Renal cortex interstitium (tissue), 11 donors: ENCODE results near the gene PTHLH. TPM values are rescaled to one million over a fixed set of nuclear protein-coding genes. Genes with fewer than 3 reads are reported as not detected.

Source experiments
- DNase-seq, 11 donors: peaks; one replicate each; pipeline ENCODE4 v3.0.0-alpha.2; 2013; ENCODE audit warnings: low read depth in 9 of 11, low spot score in 4 of 11; ENCODE audit errors: extremely low read depth in 1 of 11
- polyA plus RNA-seq, 3 donors: library from polyadenylated mRNA; unstranded; fragments of 120-200 nt; gene quantifications; one replicate each; pipeline ENCODE4 v1.2.1, GENCODE V29; 2013; ENCODE audit not compliant: insufficient read length in 3 of 3

Gene PTHLH
- polyA plus RNA-seq, 3 donors, result 0.81 to 1.2 (median 1.1) TPM

DNA sequence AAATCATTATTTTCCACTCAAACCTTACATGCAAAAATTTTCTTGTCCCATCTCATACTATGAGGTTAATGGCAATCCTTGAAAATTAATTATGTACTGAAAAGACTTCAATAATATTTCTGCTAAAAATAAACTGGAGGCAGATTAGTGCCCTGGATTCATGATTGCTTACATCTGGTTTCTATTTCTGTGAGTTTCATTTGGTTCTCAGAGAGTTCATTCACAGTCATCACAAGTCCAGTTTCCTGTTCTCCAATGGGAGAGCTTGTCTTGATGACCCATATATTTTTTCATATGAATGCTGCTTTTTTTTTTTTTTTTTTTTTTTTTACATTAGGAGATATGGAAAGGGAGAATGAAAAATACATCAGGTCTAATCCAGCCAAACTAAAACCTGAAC lies 6.6 kb upstream of the PTHLH start:
- no peak for DNase-seq

DNA sequence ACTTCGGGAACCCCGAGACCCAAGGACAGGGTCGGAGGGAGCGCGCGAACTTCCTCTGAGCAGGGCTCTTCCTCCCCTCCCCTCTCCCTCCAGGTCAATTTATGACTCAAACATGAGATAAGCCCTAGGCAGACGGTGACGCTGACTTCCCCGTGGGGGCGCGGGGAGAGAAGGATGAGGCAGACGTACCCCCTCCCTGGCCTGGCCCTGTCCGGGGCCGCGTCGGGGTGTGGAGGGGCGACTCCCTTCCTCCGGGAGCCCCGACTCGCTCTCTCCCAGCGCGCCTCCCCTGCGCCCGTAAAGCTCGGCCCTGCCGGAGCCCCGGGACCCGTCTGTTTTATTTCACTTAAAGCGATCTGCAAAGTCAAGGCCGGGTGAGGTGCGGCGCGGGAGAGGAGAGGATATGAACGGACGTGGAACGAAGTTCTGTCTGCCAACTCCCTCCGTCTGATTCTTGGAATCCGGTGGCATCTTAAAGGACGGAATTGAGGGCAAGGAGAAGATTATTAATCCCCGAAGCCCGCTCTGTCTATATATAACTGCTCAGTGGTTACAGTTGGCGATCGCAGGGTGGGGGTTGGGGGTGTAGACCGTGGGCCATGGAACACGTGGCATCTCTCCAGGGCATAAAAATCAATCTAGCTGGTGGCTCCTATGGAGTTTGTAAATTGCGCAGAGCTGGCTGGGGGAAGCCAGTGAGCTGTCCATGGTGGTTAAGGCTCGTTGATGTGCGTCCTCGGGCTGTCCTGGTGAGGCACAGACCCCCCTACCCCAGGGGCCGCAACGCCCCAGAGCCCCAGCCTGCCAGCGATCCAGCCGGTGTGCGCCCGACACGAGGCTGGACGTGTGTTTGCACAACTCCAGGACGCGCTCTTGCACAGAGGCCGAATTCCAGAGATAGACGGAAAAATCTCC lies 2.9 kb upstream of the PTHLH start:
- DNase-seq, result peak in 3 of 11 donors; percentile 46 to 64 (median 61)

DNA sequence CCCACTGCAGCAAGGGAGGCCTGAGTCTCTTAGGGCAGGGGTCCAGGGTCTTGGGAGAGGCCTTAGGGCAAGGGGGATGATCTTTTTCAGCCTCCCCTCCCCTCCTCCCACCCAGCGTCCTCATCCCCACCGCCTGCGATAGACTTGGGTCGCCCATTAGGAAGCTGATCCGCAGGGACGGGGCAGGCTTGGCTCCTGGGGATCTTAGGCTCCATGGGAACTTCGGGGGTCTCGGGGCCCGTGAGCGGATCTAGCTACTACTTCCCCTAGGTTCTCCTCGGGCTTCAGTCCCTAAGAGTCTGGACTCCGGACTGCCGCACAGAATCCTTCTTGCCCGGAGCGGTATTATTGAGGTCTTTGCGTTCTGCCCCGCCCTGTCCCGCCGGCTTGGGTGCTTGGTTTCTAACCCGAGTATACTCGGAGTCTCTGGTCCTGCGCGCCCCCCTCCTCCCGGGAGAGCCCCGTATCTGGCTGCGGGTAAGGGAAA lies 2.2 kb upstream of the PTHLH start:
- no peak for DNase-seq

DNA sequence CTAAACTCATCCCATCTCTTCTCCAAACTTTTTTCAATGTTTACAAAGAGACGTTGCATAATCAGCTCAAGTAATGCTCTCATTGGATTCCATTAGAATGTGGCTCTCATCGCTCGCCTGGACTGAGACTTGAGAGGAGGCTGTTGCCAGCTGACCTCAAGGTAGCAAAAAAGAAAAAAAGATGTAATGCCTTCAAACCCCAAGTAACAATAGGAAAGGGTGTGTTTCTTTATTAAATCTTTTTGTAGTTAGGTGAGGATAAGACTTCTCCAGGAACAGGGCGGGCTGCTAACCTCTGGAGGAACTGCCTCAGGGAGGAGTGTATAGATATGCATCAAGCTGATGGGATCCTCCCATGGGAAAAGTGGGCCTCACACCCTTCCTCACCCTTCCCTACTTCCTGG lies 956 bp upstream of the PTHLH start:
- no peak for DNase-seq

DNA sequence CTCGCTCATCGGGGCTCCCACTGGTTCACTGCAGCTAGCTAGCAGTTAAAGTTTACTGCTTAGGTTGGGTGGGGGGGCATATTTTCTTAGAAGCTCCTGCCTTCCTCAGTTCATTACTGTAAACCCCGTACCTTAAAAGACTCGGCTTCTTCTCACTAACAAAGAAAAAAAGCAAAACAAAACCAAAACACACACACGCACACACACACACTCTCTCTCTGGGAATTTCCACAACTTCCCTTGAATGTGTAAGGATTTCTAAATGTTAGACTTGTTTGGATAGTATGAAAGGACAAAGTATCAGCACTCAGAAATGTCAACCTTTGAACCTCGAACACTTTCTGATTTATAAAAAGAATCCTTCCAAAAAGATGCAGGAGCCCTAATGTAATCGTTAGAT lies 927 bp downstream of the PTHLH start:
- no peak for DNase-seq

DNA sequence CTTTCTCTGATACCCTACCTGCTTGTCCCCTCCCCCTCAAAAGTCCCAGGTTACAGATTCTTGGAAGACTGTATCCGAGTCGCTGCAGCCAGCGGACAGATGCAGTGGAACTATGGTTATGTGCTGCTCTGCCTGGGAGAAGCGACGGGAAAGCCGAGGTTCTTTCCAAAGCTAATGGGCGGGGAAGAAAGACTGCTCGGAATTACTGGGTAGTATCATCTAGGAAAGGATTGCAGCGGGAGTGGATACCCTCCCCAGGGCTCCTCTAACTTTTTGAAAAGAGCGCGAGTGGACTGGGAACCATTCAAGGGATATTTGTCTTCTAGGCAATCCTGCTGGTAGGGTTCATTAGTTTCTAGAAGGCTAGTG lies 1.4 kb downstream of the PTHLH start:
- peak in 1 of 11 donors; percentile 25 for DNase-seq

DNA sequence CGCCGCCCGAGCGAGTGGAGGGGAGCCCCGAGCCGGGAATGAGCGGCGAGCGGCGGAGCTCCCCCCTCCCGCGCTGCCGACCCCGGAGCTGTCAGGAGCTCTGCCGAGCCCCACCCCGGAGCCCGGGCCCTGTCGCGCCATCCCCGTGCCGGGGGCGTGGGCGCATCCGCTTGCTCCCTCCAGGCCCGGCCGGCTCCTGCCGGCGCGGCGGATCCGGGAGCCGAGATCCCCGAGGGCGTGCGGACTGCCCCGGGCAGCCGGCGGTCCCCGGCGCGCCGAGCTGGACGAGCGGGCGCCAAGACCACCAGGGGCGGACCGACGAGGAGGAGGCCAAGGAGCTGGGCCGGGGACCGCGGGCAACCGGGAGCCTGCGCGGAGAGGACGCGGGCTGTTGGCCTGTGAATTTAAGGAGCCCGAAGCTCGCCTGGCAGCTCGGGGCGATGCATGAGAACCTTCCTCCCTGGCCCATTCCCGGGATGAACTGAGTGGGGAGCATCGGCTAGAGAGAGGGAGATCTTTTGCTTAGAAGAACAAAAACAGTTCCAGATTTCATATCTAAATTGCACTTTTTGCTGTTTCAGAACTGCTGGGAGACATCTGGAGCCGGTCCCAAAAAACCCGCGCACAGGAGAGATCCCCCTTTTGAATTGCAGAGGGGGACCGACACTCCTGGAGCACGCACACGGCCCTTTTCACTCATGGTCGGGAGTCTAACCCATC lies 2.0 kb downstream of the PTHLH start:
- peak in 1 of 11 donors; percentile 23 for DNase-seq

DNA sequence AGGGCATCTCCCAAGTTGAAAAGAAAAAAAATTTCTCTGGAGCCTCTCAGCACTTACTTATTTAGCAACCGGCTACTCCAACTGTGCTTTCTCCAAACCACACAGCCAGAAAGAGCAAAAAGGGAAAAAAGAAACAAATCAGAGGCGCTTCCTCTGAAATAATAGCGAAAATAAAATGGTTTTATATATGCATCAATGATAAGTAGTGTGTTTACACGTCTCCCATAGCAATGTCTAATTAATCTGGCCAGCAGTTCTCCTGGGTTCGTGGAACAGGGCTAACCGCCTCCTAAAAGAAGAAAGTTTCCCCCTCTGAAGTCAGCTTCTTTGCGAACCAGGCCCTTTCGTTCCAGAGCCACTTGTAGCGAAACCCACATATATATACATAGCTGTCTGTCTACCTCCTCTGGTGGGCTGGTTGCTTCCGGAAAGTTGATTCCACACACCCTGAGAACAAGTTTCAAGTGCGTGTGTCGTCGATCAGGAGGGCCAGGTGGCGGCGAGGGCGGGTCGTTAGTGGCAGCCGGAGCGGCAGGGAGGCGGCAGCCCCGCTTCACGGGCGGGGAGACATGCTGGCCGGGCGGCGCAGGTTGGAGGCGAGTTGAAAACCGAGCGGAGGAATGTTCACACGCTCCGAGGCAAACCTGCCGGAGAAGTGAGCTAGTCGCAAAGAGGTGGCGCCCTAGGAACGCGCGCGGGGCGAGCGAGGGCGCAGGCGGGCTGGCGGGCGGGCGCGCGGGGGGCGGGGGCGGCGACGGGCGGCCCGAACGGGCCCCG lies 2.7 kb downstream of the PTHLH start:
- peak in 5 of 11 donors; percentile 38 to 60 (median 45) for DNase-seq

DNA sequence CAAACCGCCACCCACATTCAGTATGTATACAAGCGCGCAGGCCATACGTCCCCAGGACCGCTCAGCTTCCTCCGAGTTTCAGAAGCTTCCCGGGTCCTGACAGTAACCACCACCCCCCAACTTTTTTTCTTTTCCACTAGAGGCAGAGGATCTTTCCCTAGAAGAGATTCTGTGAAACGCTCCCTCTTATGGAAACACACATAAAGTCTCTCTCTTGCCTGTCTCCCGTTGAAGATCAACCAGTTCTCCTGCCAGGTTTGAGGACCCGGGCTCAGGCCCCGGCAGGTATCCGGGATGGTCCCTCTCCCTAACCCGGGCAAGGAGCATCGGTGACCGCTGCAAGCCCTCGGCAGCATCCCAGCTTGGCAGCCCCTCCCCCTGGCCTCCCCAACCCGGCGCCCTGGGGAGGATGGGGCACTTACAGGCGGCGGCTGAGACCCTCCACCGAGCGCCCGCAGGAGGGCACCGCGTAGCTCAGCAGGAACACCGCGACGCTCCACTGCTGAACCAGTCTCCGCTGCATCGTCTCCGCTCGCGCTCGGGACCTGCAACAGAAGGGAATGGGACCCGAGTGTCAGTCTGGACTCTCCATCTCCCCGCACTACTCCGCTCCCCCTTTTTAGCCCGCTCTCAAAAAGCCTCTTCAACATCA lies 3.4 kb downstream of the PTHLH start:
- peak in 1 of 11 donors; percentile 16 for DNase-seq

DNA sequence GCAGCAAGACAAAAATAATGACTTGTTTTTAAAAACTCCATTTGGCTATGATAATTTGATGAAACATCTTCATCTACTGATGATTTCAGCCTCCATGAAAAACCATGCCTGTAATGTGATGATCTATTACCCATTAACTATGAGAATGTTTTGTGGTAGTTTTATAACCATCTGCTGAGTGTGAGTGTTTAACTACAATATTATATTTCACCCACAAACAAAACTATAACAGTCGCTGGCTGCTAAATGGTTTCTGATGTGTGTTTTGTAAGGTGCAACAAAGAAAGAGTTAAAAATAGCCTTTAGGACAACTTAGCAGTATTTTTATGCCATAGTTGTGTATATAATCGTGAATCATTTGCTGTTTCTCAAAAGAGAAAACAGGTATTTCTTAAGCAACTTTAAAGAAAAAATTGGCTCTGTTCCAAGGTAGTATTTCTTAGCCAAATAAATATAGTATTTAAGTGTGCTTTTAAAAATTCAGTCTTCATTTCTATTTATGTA lies 4.9 kb downstream of the PTHLH start:
- no peak for DNase-seq

DNA sequence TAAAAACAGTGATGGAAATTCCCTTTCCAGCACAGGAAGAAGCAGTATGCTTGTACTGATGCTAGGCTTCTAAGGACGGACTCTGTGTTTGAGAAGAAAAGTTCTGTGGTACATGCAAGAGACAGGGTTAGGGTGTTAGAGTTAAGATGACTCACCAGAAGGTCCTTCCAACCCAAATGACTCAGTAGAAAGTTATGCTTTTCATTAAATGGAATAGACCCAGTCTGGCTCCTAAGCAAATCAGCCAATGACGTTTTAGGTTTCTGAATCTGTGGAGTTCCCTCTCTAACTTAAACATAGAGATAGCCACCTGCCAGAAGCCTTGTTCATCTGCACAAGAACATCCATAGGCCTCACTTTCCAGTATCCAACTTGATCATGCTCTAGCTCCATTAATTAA lies 5.7 kb downstream of the PTHLH start:
- DNase-seq, result no peak

DNA sequence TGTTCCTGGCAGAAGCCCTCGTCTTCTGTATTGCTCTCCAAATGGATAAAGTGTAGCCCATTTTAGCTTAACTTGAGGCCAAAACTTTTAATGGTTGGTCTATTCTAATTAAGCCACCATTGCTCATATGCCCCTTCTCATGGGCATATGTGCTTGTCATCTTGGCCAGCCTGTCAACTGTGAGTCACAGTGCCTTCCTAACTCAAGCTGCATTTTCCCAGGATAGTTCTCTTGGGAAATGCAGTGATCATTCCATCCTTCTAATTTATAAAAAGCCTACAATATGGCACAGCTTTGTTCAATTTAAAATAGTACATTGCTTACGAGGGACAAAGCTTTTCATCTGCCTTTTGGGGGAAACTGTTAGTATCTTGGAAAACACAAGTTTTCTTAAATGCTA lies 6.6 kb downstream of the PTHLH start:
- no peak for DNase-seq

DNA sequence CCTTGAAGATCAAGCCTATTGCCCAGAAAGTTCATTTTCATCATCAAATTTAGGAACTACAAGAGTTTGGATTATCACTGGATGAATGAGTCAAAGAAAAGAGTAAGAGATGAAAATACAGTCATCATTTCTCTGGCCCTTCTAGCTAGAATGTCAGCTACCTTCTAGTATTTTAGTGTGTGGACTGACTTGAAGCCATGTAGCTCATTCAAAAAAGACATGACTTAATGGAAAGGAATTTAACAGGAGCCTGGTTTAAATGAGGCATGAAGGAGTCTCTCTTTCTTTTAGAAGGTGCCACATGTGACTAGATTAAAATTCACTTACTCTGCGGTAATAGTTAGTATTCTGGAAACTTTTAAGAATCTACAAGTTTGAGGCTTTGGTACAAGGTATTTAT lies 7.1 kb downstream of the PTHLH start:
- no peak for DNase-seq

DNA sequence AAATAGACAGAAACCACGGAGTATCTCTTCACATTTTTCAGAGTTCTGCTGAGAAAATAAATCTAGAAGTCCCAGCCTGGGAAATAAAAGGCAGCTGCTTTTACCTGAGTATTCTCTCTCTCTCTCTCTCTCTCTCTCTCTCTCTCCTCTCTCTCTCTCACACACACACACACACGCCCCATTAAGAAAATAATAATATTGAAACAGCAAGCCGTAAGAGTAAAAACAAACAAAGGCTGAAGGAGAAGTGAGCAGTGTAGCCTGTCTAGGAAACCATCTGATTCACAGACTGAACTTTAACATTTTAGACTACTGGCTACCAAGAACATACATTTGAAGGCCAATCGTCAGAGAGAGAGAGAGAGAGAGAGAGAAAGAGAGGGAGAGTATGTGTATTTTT lies 8.4 kb downstream of the PTHLH start:
- DNase-seq, result no peak

DNA sequence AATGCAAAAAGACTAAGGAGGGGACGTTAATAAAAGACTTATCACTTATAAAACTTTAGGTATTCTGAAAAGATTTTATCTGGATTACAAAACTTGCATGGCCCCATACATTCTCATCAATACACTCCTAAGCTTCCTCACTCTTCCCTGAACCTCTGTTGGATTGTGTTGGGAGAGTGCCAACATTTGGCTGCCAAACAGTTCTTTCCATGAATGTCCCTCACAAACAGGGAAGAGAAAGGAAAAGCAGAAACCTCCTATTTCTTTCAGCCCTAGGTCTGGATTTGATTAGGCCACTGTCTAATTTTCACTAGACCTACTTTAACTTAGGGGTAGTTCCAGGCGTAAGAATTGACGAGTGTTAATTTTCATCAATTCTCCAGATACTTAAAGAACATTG lies 11.7 kb downstream of the PTHLH start:
- DNase-seq, result no peak

DNA sequence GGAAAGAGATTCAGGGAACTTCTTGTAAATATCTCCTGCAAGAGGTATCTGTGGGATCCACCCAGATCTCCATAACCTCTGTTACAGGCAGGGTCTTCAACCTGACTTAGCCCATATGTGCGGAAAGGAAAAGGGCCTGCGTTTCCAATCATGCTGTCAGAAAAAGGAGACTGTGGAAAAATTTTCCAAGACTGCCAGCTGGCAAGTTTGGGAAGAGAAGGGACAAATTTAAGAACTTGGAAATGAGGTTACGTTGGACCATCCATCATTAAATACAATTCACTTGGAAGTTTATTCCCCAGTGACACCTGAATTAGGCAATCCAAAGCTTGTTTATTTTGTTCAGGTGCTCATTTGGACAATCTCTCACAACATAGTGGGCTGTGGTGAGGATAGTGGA lies 13.9 kb downstream of the PTHLH start:
- DNase-seq, result no peak

DNA sequence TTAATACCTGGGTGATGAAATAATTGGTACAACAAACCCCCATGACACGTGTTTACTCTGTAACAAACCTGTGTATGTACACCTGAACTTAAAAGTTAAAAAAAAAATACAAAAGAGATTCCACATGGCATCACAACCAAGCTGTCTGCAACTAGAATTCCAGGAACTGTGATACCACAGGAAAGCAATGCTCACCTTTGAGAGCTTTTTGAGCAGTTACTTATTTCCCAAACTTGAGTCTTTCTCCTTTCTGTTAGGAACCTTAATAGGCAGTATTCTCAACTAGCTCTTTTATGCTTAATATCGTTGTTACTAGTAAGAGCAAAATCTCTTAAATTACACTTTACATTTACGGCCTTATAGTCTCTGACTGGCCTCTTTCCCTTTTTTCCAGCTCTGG lies 15.2 kb downstream of the PTHLH start:
- no peak for DNase-seq

DNA sequence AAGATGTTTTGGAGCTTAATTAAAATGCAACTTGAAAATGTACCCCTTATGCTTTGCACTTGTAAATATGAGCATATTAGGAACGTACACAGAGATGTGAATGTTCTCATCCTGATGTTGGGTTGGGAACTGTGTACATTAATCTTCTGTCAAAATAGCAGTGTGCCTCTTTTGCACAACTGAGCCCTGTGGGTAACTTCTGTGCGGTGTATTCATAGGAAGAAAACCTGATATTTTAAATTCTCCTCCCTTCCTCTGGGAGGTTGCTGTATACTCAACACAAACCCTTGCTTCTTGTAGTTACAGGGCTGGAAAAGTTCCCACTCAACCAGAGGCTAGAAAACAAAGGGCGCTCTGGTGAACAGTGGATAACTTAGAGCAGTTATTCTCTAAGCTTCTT lies 18.7 kb downstream of the PTHLH start:
- no peak for DNase-seq

DNA sequence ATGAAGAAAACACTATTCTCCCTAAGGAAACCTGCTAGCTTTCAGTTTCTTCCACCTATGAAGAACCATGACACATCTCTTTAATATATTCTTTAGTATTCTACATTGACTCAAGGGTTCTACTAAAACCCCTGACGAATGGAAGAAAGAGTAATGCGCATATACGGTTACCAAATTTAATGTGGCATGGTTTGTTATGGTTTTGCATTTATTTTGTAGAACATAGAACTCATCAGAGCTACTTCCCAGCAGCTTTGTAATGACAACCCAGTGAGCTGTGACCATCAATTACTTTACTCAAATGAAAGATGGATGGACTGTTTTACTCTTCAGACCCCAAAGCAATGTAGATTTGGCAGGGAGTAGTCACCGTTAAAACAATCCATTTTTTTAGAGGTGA lies 19.2 kb downstream of the PTHLH start:
- DNase-seq, result no peak
